Pancreas (tissue), 10 donors: Measurements from ENCODE around the gene SPAG16. TPM values are rescaled to one million over a fixed set of nuclear protein-coding genes. Genes with fewer than 3 reads are reported as not detected.

Source experiments
- ATAC-seq, 4 donors: fragments of 200-7000 bp; cut with Tn5 transposase; one replicate each; pipeline versions ENCODE4 v1.8.0 to v1.9.1; 2020; ENCODE audit warnings: mild to moderate bottlenecking in 4 of 4, moderate library complexity in 4 of 4
- DNase-seq, 6 donors: peaks; one replicate each; pipeline ENCODE4 v3.0.0-alpha.2; 2020
- FAIRE-seq: peaks from 2 replicates; lab custom pipeline; 2012; peaks lifted over from hg19 to GRCh38; lab: Jason Lieb, UNC
- H3K27ac ChIP-seq, 4 donors: fragments of 200-600 bp; sonication (generic); 1 replicate in 3 of 4; 2 replicates in 1 of 4; pipeline versions ENCODE4 v1.5.0 to v1.8.0; 2020
- H3K27me3 ChIP-seq, 4 donors: fragments of 200-600 bp; one replicate each; pipeline ENCODE4 v1.8.0; 2021
- H3K36me3 ChIP-seq, 3 donors: fragments of 200-600 bp; sonication (generic) in 1 of 3; one replicate each; pipeline versions ENCODE4 v1.5.0 to v1.8.0; 2020 to 2021
- H3K4me1 ChIP-seq, 3 donors: fragments of 200-600 bp; one replicate each; pipeline ENCODE4 v1.8.0; 2021
- H3K4me3 ChIP-seq, 4 donors: fragments of 200-600 bp; sonication (generic) in 2 of 4; one replicate each; pipeline versions ENCODE4 v1.5.0 to v1.8.0; 2020 to 2021
- H3K9me3 ChIP-seq, 4 donors: fragments of 200-600 bp; one replicate each; pipeline ENCODE4 v1.8.0; 2021
- CTCF ChIP-seq, 4 donors: fragments of 200-600 bp; sonication (generic) in 3 of 4; IDR thresholded peaks; one replicate each; pipeline versions ENCODE4 v1.5.0 to v1.8.0; 2021; ENCODE audit warnings: antibody characterized with exemption in 4 of 4
- WGBS, 2 donors: extraction: QIAGEN DNeasy Blood & Tissue Kit; methylation state at CpG; one replicate each; pipeline ENCODE4 v1.1.7; 2013; 5-methylcytosine and 5-hydroxymethylcytosine counted together
- intact Hi-C, 3 donors: fragments of 100-400 bp; cut with DNase I; formaldehyde crosslinking; loops; one replicate each; pipeline versions ENCODE4 v1.11.1 to v1.14.2; 2022
- polyA plus RNA-seq, 2 donors: library from polyadenylated mRNA; stranded (reverse); fragments of 200-250 nt; gene quantifications; one replicate each; pipeline ENCODE4 v1.2.3, GENCODE V29; 2013
- total RNA-seq, 6 donors: library from RNA; stranded (reverse); fragmentation: NEBNext Ultra II Directional in 4 of 6; extraction: Animal tissue kit (Norgen Biotek cat#: 25700) in 4 of 6; gene quantifications; one replicate each; pipeline versions ENCODE4 v1.2.1 to v1.2.4, GENCODE V29; 2021 to 2023
- donor health status: healthy with polysubstance abuse.
- donor health status: DM: no; HTN: no; CAD: no; lungs with moderate emphysema.
- donor health status: DM: no; HTN: no; CAD: no.
- donor health status: control.
- donor health status: control.
- donor health status: Bipolar disorder and iron deficiency.
- donor health status: DM: yes; HTN: yes; CAD: no.
- donor health status: DM: no; HTN: no; CAD: no.
- donor health status: DM: no; HTN: no; CAD: no.
- donor health status: DM: yes; HTN: yes; CAD: no.

SPAG16 gene
- total and polyA plus RNA-seq, 8 donors = 9.7 to 25.7 (median 11.7) TPM

- Histone ChIP-seq H3K4me3 (no peak overlapping the region), H3K27me3 (no peaks in the 10 kb centered on the region), H3K4me1 (no peaks in the 10 kb centered on the region), H3K9me3 (no peaks in the 10 kb centered on the region), H3K27ac (no peak overlapping the region), H3K36me3 (no peaks in the 10 kb centered on the region)
- ATAC-seq (no peak), DNase-seq (no peak), FAIRE-seq (no peak)
- intact Hi-C loops = no loop called here
- no peak for TF ChIP-seq CTCF (IDR thresholded peaks at IDR 0.05)
- WGBS, 2 donors = 20 to 34% methylated on average over 2 of the region's 2 CpGs
These were observed 1057.4 kb downstream of the SPAG16 start for GRCh38 chr2:214341646-214342045.

GRCh38 chr2:214358506-214358905 lies 1074.2 kb downstream of the SPAG16 start:
- no peak overlapping the region for H3K27ac ChIP-seq
- no peaks in the 10 kb centered on the region for H3K27me3 ChIP-seq
- H3K4me1 ChIP-seq = no peaks in the 10 kb centered on the region
- H3K4me3 ChIP-seq = no peak overlapping the region
- FAIRE-seq (no peak), DNase-seq (no peak), ATAC-seq (no peak)
- no peaks in the 10 kb centered on the region for H3K36me3 ChIP-seq
- no peak for TF ChIP-seq CTCF (IDR thresholded peaks at IDR 0.05)
- WGBS, 2 donors = 29 to 45% methylated on average over 1 of the region's 1 CpG
- H3K9me3 ChIP-seq = no peaks in the 10 kb centered on the region
- intact Hi-C loops = no loop called here

GRCh38 chr2:214361116-214361515 lies 1076.9 kb downstream of the SPAG16 start:
- DNase-seq = no peak
- FAIRE-seq = no peak
- WGBS, 2 donors = 64 to 67% methylated on average over 4 of the region's 4 CpGs
- H3K4me1 ChIP-seq = no peaks in the 10 kb centered on the region
- no peak for ATAC-seq
- intact Hi-C loops = no loop called here
- H3K27ac ChIP-seq = no peak overlapping the region
- TF ChIP-seq CTCF (IDR thresholded peaks at IDR 0.05) = no peak
- H3K9me3 ChIP-seq = no peaks in the 10 kb centered on the region
- no peaks in the 10 kb centered on the region for H3K27me3 ChIP-seq
- no peaks in the 10 kb centered on the region for H3K36me3 ChIP-seq
- no peak overlapping the region for H3K4me3 ChIP-seq

- DNase-seq = no peak
- no peaks in the 10 kb centered on the region for H3K9me3 ChIP-seq
- no peaks in the 10 kb centered on the region for H3K27me3 ChIP-seq
- H3K27ac ChIP-seq = no peak overlapping the region
- no peak overlapping the region for H3K4me3 ChIP-seq
- WGBS, 2 donors = 86 to 89% methylated on average over 1 of the region's 1 CpG
- TF ChIP-seq CTCF (IDR thresholded peaks at IDR 0.05) = no peak
- intact Hi-C loops = no loop called here
- no peak for FAIRE-seq
- no peaks in the 10 kb centered on the region for H3K36me3 ChIP-seq
- no peaks in the 10 kb centered on the region for H3K4me1 ChIP-seq
- no peak for ATAC-seq
These were observed 1081.3 kb downstream of the SPAG16 start for GRCh38 chr2:214365549-214365948.

- H3K36me3 ChIP-seq = no peaks in the 10 kb centered on the region
- H3K9me3 ChIP-seq = no peaks in the 10 kb centered on the region
- no peak overlapping the region for H3K27ac ChIP-seq
- no peaks in the 10 kb centered on the region for H3K27me3 ChIP-seq
- DNase-seq (no peak), ATAC-seq (no peak), FAIRE-seq (no peak)
- H3K4me3 ChIP-seq = no peak overlapping the region
- intact Hi-C loops = no loop called here
- 30 to 39% methylated on average over 3 of the region's 3 CpGs for WGBS, 2 donors
- no peak for TF ChIP-seq CTCF (IDR thresholded peaks at IDR 0.05)
- H3K4me1 ChIP-seq = no peaks in the 10 kb centered on the region
These were observed 1082.9 kb downstream of the SPAG16 start for GRCh38 chr2:214367171-214367570.
